Parathyroid adenoma (tissue), 2 donors: ENCODE results near the gene PTX4.

Experiments
- H2AFZ ChIP-seq: fragments of 300-600 bp; sonication (generic); one replicate; pipeline ENCODE4 v1.7.0; 2017; ENCODE audit warnings: antibody characterized with exemption, mild to moderate bottlenecking
- H3K27ac ChIP-seq: fragments of 300-600 bp; sonication (generic); one replicate; pipeline ENCODE4 v1.7.0; 2017
- H3K27me3 ChIP-seq: fragments of 300-600 bp; sonication (generic); one replicate; pipeline ENCODE4 v1.7.0; 2017; ENCODE audit warnings: low read length; ENCODE audit not compliant: control insufficient read depth, insufficient read depth
- H3K36me3 ChIP-seq: fragments of 300-600 bp; sonication (generic); one replicate; pipeline ENCODE4 v1.7.0; 2017; ENCODE audit warnings: low read length; ENCODE audit not compliant: control insufficient read depth, insufficient read depth
- H3K4me1 ChIP-seq: fragments of 300-600 bp; sonication (generic); one replicate; pipeline ENCODE4 v1.7.0; 2017; ENCODE audit warnings: control low read depth
- H3K4me2 ChIP-seq: fragments of 300-600 bp; sonication (generic); one replicate; pipeline ENCODE4 v1.7.0; 2017; ENCODE audit warnings: low read length
- H3K4me3 ChIP-seq: fragments of 300-600 bp; sonication (generic); one replicate; pipeline ENCODE4 v1.7.0; 2017; ENCODE audit warnings: low read depth, low read length
- H3K79me2 ChIP-seq: fragments of 300-600 bp; sonication (generic); one replicate; pipeline ENCODE4 v1.7.0; 2017; ENCODE audit warnings: control low read depth
- H3K9ac ChIP-seq: fragments of 300-600 bp; sonication (generic); one replicate; pipeline ENCODE4 v1.7.0; 2017; ENCODE audit warnings: mild to moderate bottlenecking
- H3K9me3 ChIP-seq: fragments of 300-600 bp; sonication (generic); one replicate; pipeline ENCODE4 v1.7.0; 2017; ENCODE audit warnings: low read length; ENCODE audit not compliant: control insufficient read depth
- TF ChIP-seq, protein P1 (sequence below): fragments of 300-600 bp; sonication (generic); IDR thresholded peaks from one replicate; pipeline ENCODE4 v1.7.0; 2017; ENCODE audit warnings: antibody characterized with exemption, mild to moderate bottlenecking
- donor health status: primary hyperparathyroidism.

Gene PTX4

DNA sequence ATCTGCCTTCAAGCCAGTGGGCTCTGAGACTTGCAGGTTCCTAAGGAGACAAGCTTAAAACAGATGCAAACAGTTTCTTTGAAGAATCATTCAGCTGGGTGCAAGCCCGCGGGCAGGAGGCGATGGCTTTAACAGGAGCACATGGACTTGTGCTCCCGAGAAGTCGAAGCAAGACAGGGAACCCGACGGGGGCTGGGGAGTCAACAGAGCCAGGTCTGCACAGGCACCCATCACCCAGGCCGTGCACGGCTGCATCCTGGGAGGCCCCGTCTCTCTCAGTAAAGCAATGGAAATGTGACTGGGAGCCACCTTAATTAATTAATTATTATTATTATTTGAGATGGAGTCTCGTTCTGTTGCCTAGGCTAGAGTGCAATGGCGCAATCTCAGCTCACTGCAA, 333 bp upstream of the PTX4 start:
- no peaks in the 10 kb centered on the region for H3K79me2 ChIP-seq
- TF ChIP-seq, protein P1, sequence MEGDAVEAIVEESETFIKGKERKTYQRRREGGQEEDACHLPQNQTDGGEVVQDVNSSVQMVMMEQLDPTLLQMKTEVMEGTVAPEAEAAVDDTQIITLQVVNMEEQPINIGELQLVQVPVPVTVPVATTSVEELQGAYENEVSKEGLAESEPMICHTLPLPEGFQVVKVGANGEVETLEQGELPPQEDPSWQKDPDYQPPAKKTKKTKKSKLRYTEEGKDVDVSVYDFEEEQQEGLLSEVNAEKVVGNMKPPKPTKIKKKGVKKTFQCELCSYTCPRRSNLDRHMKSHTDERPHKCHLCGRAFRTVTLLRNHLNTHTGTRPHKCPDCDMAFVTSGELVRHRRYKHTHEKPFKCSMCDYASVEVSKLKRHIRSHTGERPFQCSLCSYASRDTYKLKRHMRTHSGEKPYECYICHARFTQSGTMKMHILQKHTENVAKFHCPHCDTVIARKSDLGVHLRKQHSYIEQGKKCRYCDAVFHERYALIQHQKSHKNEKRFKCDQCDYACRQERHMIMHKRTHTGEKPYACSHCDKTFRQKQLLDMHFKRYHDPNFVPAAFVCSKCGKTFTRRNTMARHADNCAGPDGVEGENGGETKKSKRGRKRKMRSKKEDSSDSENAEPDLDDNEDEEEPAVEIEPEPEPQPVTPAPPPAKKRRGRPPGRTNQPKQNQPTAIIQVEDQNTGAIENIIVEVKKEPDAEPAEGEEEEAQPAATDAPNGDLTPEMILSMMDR: no peak
- H3K27ac ChIP-seq: no peak overlapping the region
- H3K4me3 ChIP-seq: no peak overlapping the region
- H2AFZ ChIP-seq: no peak overlapping the region
- H3K4me2 ChIP-seq: no peak overlapping the region
- H3K9me3 ChIP-seq: no peaks in the 10 kb centered on the region
- no peak overlapping the region for H3K9ac ChIP-seq
- H3K36me3 ChIP-seq: no peaks in the 10 kb centered on the region
- peaks cover 2% of the 10 kb centered on the region for H3K4me1 ChIP-seq
- no peaks in the 10 kb centered on the region for H3K27me3 ChIP-seq

GRCh38 chr16:1488054-1488601, 616 bp downstream of the PTX4 start:
- no peak overlapping the region for H3K4me2 ChIP-seq
- peaks cover 2% of the 10 kb centered on the region for H3K4me1 ChIP-seq
- H2AFZ ChIP-seq: no peak overlapping the region
- H3K36me3 ChIP-seq: no peaks in the 10 kb centered on the region
- no peaks in the 10 kb centered on the region for H3K9me3 ChIP-seq
- no peaks in the 10 kb centered on the region for H3K27me3 ChIP-seq
- H3K4me3 ChIP-seq: no peak overlapping the region
- TF ChIP-seq, protein P1: no peak
- no peak overlapping the region for H3K9ac ChIP-seq
- no peak overlapping the region for H3K27ac ChIP-seq
- H3K79me2 ChIP-seq: no peaks in the 10 kb centered on the region

DNA sequence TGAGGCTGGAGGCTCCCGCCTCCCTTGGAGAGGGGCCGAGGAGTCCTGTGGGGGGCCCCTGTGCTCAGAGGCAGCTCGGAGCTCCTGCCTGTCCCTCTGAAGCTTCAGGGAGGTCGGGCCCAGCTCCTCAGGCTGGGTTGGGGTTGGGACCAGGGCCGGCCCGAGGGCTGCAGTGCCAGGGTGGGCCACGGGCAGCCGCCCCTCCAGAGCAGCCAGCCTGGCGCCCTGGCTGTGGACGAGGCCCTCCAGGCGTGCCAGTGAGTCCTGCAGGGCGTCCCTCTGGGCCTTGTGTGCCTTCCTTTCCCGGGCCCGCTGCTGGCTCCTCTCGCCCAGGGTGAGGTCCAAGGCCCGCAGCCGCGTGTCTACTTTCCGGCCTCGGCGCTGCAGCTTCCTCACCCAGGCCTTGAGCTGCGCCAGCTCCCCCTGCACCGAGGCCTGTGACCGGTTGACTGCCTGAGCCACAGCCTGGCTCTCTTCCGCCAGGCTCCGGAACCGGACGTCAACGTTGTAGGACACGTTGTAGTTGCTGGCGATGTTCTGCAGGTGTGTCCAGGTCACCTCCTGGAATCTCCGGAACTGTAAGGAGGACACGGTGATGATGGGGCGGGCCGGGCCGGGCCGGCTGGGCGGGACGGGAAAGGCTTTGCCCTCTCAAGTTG, 1.2 kb downstream of the PTX4 start:
- H3K27me3 ChIP-seq: no peaks in the 10 kb centered on the region
- H2AFZ ChIP-seq: no peak overlapping the region
- no peaks in the 10 kb centered on the region for H3K4me1 ChIP-seq
- no peak overlapping the region for H3K4me2 ChIP-seq
- TF ChIP-seq, protein P1: no peak
- H3K9ac ChIP-seq: no peak overlapping the region
- H3K36me3 ChIP-seq: no peaks in the 10 kb centered on the region
- H3K4me3 ChIP-seq: no peak overlapping the region
- no peak overlapping the region for H3K27ac ChIP-seq
- no peaks in the 10 kb centered on the region for H3K79me2 ChIP-seq
- no peaks in the 10 kb centered on the region for H3K9me3 ChIP-seq

- no peak overlapping the region for H3K4me3 ChIP-seq
- H3K79me2 ChIP-seq: no peaks in the 10 kb centered on the region
Observed at GRCh38 chr16:1486551-1487390, 2.0 kb downstream of the PTX4 start.

More at GRCh38 chr16:1486551-1487390, 2.0 kb downstream of the PTX4 start:
- Histone ChIP-seq H3K9me3 (no peaks in the 10 kb centered on the region), H3K36me3 (no peaks in the 10 kb centered on the region), H3K4me1 (no peaks in the 10 kb centered on the region), H3K27me3 (no peaks in the 10 kb centered on the region), H3K4me2 (no peak overlapping the region), H2AFZ (no peak overlapping the region), H3K27ac (no peak overlapping the region), H3K9ac (no peak overlapping the region)
- TF ChIP-seq, protein P1: no peak
